DOHH2 (cell line): ENCODE results near the gene MCC.

Source experiments
- H3F3A ChIP-seq: fragments of 200-600 bp; sonication (generic), shearing (Covaris generic); 2 replicates; pipeline ENCODE4 v1.6.0; 2016; ENCODE audit warnings: antibody characterized with exemption, mild to moderate bottlenecking; ENCODE audit not compliant: control insufficient read depth, insufficient read depth
- H3K27ac ChIP-seq: fragments of 200-600 bp; sonication (generic); 2 replicates; pipeline ENCODE4 v1.5.1; 2014; ENCODE audit warnings: low read depth, mild to moderate bottlenecking, low read length, moderate library complexity
- H3K27me3 ChIP-seq: fragments of 200-600 bp; sonication (generic); 2 replicates; pipeline ENCODE4 v1.6.1; 2014; ENCODE audit warnings: mild to moderate bottlenecking, low read length, mixed read lengths; ENCODE audit not compliant: control insufficient read depth
- H3K36me3 ChIP-seq: fragments of 200-600 bp; sonication (generic); 2 replicates; pipeline ENCODE4 v1.6.1; 2014; ENCODE audit warnings: mild to moderate bottlenecking, low read length, moderate library complexity, mixed read lengths; ENCODE audit not compliant: control insufficient read depth
- H3K4me1 ChIP-seq: fragments of 200-600 bp; sonication (generic); 2 replicates; pipeline ENCODE4 v1.6.1; 2014; ENCODE audit warnings: mild to moderate bottlenecking, low read length, mixed read lengths; ENCODE audit not compliant: control insufficient read depth
- H3K4me2 ChIP-seq: fragments of 200-600 bp; sonication (generic); 2 replicates; pipeline ENCODE4 v1.6.0; 2014; ENCODE audit warnings: mild to moderate bottlenecking, low read length, moderate library complexity
- H3K4me3 ChIP-seq: fragments of 200-600 bp; sonication (generic); 2 replicates; pipeline ENCODE4 v1.5.1; 2014; ENCODE audit warnings: mild to moderate bottlenecking, low read length, mixed read lengths
- H3K79me2 ChIP-seq: fragments of 200-600 bp; sonication (generic); 2 replicates; pipeline ENCODE4 v1.6.1; 2014; ENCODE audit warnings: mild to moderate bottlenecking, low read length, mixed read lengths; ENCODE audit not compliant: control insufficient read depth
- H3K9me2 ChIP-seq: fragments of 200-600 bp; sonication (generic); replicated peaks from 2 replicates; pipeline ENCODE4 v1.6.1; 2014; ENCODE audit warnings: mild to moderate bottlenecking, low read length, mixed read lengths; ENCODE audit not compliant: control insufficient read depth
- H3K9me3 ChIP-seq: fragments of 200-600 bp; sonication (generic); 2 replicates; pipeline ENCODE4 v1.6.1; 2014; ENCODE audit warnings: antibody characterized with exemption, low read length, mixed read lengths; ENCODE audit not compliant: control insufficient read depth, insufficient read depth
- H4K20me1 ChIP-seq: fragments of 200-600 bp; sonication (generic); 2 replicates; pipeline ENCODE4 v1.6.0; 2014; ENCODE audit warnings: low read depth, mild to moderate bottlenecking, antibody characterized with exemption, low read length, moderate library complexity; ENCODE audit not compliant: control insufficient read depth, insufficient read depth
- CTCF ChIP-seq: fragments of 200-600 bp; sonication (generic); IDR thresholded peaks from one replicate; pipeline ENCODE4 v1.5.1; 2014; ENCODE audit warnings: antibody characterized with exemption, mild to moderate bottlenecking, low read depth, low read length; ENCODE audit not compliant: poor library complexity, severe bottlenecking
- EZH2phosphoT487 ChIP-seq: fragments of 200-600 bp; sonication (generic); IDR thresholded peaks from 2 replicates; pipeline ENCODE4 v1.6.1; 2017; ENCODE audit warnings: borderline replicate concordance, mild to moderate bottlenecking, antibody characterized with exemption, low read length, moderate library complexity, mixed read lengths

The MCC gene

DNA sequence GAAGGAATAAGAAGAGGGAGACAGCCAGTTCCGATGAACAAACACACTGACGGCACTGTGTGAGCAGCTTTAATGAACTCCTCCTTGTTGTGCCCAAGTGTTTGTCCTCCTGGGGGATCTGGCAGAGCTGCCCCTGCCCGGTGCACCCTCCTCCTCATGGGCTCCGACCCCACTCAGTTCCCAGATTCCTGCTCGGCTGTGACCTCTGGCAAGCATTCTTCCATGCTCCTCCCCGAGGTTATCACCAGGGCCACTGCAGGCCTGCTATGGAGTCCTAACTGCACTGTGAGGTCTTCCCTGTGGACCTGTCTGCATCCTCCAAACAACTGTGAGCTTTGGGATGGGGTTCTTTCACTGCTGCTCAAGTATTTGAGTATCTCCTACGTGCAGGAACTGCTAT, 369.5 kb downstream of the MCC start:
- Histone ChIP-seq H4K20me1 (no peaks in the 10 kb centered on the region), H3K79me2 (no peaks in the 10 kb centered on the region), H3K9me2 (no peaks in the 10 kb centered on the region), H3K4me2 (no peak overlapping the region), H3K36me3 (no peaks in the 10 kb centered on the region), H3K4me3 (no peak overlapping the region), H3K4me1 (no peaks in the 10 kb centered on the region), H3K27ac (no peak overlapping the region), H3K27me3 (no peaks in the 10 kb centered on the region), H3K9me3 (no peaks in the 10 kb centered on the region), H3F3A (no peaks in the 10 kb centered on the region)
- TF ChIP-seq EZH2phosphoT487 (no peak), CTCF (no peak)

GRCh38 chr5:113118298-113118697, 370.0 kb downstream of the MCC start:
- no peak overlapping the region for H3K4me3 ChIP-seq
- no peak overlapping the region for H3K27ac ChIP-seq
- no peaks in the 10 kb centered on the region for H3K9me3 ChIP-seq
- no peaks in the 10 kb centered on the region for H3K9me2 ChIP-seq
- H3K79me2 ChIP-seq: no peaks in the 10 kb centered on the region
- no peaks in the 10 kb centered on the region for H3K4me1 ChIP-seq
- H3K27me3 ChIP-seq: no peaks in the 10 kb centered on the region
- H3K4me2 ChIP-seq: no peak overlapping the region
- no peak for TF ChIP-seq CTCF
- no peak for TF ChIP-seq EZH2phosphoT487
- no peaks in the 10 kb centered on the region for H3K36me3 ChIP-seq
- no peaks in the 10 kb centered on the region for H4K20me1 ChIP-seq
- H3F3A ChIP-seq: no peaks in the 10 kb centered on the region

DNA sequence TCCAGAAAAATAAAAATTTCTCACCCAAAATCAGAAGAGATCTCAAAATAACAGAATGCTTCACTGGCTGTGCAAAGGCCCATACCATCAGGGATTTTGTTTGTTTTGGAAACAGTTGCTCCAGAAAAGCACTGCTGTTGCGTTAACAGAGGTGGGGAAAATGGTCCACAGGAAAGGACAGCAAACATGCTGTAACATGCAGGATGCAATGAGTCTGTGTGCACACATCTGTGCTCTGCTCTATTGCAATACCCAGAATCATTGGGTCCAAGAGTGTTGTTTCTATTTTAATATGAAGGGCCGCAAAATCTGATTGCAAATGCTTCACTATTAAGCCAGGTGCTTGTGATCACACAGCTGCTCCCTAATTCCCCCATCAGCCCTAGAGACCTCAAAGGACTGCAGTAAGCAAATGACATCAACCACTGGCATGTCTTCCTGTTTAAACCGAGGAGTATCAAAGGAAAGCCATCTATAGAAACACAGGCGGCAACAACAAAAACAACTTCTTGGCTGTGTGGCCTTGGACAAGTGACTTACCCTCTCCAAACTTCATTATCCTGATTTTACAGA, 370.6 kb downstream of the MCC start:
- no peaks in the 10 kb centered on the region for H3K4me1 ChIP-seq
- H3K4me2 ChIP-seq: no peak overlapping the region
- H3K27ac ChIP-seq: no peak overlapping the region
- no peaks in the 10 kb centered on the region for H3F3A ChIP-seq
- H3K9me2 ChIP-seq: no peaks in the 10 kb centered on the region
- H3K4me3 ChIP-seq: no peak overlapping the region
- no peaks in the 10 kb centered on the region for H4K20me1 ChIP-seq
- H3K27me3 ChIP-seq: no peaks in the 10 kb centered on the region; the same call in 1 of the 2 replicates
- no peaks in the 10 kb centered on the region for H3K79me2 ChIP-seq
- H3K9me3 ChIP-seq: no peaks in the 10 kb centered on the region
- no peak for TF ChIP-seq EZH2phosphoT487
- TF ChIP-seq CTCF: no peak
- H3K36me3 ChIP-seq: no peaks in the 10 kb centered on the region

DNA sequence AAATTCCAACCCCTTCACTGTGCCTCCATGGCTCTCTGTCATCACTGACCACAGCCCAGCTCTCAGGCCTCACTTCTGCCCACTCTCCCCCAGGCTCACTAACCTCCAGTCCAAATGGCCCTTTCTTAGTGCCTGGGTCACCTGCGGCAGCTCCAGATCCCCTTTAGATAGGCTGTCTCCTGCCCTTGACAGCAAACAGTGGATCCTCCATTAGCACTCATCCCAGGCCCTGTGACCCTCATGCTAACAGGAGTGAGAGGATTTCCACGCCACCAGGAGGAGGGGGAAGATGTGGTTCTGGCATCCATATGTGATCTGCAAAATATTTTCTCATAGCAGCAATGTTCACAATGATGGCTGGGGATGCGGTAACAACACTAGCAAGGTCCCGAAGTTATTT, 372.3 kb downstream of the MCC start:
- H3K4me2 ChIP-seq: no peak overlapping the region
- no peak for TF ChIP-seq CTCF
- TF ChIP-seq EZH2phosphoT487: no peak
- H3K4me3 ChIP-seq: no peak overlapping the region
- H3K9me3 ChIP-seq: no peaks in the 10 kb centered on the region
- H3K27ac ChIP-seq: no peak overlapping the region
- no peaks in the 10 kb centered on the region for H3K9me2 ChIP-seq
- H4K20me1 ChIP-seq: no peaks in the 10 kb centered on the region
- no peaks in the 10 kb centered on the region for H3K36me3 ChIP-seq
- H3K27me3 ChIP-seq: no peaks in the 10 kb centered on the region; the same call in 1 of the 2 replicates
- no peaks in the 10 kb centered on the region for H3F3A ChIP-seq
- no peaks in the 10 kb centered on the region for H3K79me2 ChIP-seq
- no peaks in the 10 kb centered on the region for H3K4me1 ChIP-seq
